ENCODE measurements around the gene ANKS1B. TPM values are rescaled to one million over a fixed set of nuclear protein-coding genes. Genes with fewer than 3 reads are reported as not detected.

The ANKS1B gene
- total RNA-seq, 1 donor from 2014 or later: 10.6 TPM

DNA sequence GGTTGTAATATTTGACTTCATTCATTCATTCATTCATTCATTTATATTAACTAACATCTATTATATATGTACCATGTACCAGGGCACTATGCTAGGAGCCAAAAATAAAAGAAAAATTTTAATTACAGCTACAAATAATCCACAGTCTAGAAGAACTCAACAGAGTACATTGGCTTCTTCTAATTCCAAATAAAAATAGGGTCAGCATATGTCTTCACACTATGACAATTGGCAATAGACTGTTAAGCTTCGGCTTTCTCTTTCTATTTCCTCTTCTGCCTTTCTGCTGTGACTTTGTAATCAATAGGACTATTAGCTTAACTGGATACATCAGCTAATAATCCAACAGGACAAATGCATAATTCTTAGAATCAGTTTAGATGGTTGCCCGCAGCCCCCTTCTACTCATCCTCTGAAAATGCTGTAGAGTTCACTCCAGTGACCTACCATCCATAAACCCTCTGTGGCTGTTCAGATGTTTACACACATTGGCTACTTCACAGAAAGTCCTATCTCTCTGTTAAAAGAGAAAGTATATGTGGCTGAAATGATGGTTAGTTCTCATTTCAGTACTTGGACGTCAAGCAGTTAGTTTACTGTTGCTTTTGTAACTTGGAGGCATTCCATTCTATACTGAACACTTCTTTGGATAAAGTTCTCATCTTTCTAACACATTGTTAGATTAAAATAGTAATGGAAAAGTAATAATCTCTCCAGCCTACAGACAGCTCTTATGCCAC, 782.7 kb downstream of the ANKS1B start:
- no peak for DNase-seq (ENCODE audit: low spot score)

DNA sequence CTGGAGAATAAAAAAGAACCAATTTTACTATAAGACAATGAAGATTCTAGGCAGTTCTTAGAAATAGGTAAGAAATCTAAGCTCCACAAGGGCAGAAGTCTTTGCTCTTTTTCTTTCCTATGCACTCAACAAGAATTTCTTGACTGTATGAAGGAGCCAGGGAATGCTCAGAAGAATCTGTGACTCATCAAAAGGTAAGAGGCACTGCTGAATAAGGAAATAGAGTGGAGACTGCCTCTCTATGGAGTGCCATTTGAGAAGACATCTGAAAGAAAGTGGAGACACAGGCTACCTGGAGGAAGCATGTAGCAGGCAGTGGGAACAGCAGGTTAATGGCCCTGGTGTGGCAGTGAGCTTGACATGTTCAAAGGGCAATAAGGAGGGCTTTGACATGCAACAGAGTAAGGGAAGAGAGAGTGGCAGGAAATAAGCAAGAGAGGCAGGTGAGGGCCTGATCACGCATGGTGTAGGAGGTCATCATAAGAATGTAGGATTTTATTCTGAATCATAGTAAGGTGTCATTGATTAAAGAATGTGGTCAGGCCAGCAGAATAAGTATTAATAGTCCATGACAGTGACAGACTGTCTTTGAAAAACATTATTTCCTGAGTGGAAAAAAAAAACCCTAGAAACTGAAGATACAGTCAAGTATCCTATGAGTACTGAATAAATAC, 783.9 kb downstream of the ANKS1B start:
- DNase-seq (ENCODE audit: low spot score): no peak

DNA sequence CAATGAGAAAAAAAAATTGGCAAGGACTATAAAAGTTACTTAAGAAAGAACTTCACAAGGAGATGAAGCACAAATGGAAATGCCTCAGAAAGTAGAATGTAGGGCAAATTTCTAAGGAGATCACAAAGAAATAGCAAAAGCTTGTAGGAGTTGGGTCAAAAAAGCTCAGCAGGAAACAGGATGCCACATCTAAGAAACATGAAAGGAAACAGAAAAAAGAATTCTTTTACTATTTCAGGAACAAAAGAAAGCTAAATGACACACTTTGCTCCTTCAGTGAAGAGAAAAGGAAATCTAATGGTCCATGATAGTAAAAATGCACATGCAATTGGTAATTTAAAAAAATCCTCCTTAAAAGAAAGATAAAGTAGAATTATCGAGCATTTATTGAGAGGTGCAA, 789.3 kb downstream of the ANKS1B start:
- no peak for DNase-seq (ENCODE audit: low spot score)

DNA sequence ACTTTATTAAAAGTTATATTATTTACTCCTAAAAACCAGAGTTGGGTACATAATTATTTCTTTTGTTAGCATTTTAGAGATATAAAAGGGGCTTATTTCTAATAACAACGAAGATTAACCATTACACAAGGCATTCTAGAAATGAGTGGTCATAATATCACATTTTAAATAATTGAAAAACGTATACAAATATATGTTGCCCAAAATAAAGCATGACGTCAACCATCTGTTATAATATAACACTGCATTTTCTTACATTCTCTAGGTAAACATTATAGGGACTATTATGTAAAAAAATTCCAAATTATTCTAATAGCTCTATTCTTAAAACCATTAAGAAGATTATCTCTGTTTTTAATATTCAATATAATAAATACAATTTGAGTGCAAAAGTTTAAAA, 792.2 kb downstream of the ANKS1B start:
- DNase-seq (ENCODE audit: low spot score): no peak

DNA sequence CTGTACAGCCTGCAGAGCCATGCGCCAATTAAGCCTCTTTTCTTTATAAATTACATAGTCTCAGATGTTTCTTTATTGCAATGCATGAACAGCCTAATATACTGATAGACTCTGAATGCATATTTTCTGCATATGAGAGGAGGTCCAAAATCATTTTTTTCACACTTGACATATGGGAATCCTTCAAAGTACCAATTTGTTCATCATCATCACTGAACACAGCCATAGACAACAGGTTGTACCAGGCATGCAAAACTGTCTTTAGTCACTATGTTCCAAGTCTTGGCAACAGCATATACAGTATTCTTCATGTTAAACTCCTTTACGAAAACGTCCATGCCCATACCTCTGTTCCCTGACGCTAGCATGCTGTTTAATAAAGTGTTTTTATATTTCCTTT, 807.9 kb downstream of the ANKS1B start:
- DNase-seq (ENCODE audit: low spot score): no peak

DNA sequence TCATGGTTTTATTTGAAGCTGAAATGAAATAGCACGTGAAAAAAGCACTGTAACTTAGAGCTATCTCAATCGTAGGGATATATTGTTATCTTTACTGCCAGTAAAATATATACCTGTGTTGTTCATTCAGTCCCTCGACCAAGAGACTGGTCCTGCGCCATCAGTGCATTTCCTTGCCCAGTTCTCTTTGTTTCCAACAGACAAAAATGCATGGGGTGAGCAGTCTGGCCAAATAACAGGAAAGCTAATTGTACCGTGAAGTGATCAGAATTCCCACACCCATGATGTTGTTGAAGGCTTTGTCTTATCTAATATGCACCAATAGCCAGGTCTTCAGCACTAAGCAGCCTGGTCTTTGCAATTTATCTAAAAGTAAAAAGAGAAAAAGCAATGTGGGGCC, 814.3 kb downstream of the ANKS1B start:
- no peak for DNase-seq (ENCODE audit: low spot score)

DNA sequence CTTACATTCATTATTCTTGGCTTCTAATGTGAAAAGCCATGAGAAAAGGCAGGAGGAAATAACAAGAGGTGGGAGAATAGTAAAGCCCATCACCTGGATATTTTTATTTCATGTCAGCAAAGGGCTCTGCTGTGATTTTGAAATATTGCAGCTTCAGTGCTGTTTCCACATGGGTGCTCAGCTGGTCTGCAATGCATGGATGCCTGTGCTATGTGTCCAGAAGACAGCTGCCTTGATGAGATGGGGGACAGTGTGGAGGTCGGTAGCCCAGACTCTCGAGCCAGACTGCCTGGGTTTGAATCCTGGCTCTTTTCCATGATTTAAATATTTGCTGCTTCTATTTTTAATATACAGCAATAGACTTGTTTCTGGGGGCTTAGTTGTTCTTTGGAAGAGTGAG, 814.7 kb downstream of the ANKS1B start:
- no peak for DNase-seq (ENCODE audit: low spot score)

DNA sequence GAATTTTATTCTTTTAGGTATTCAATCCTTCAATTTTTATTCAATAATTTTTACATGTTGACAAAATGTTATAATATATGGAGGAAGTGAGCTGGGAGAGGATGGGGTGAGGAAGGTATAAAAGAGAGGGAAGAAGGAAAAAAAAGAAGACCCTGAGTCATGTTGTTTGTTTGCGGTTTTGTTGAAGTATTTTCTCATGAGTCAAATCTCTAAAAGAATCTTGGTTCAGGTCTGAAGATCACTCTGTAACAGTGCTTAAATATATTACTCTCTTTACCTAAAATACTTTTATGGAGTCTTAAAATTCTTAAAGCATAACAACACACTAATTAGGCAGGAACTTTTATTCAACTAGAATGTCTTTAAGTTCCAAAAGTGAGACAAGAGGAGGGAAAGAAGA, 826.8 kb downstream of the ANKS1B start:
- DNase-seq (ENCODE audit: low spot score): no peak

DNA sequence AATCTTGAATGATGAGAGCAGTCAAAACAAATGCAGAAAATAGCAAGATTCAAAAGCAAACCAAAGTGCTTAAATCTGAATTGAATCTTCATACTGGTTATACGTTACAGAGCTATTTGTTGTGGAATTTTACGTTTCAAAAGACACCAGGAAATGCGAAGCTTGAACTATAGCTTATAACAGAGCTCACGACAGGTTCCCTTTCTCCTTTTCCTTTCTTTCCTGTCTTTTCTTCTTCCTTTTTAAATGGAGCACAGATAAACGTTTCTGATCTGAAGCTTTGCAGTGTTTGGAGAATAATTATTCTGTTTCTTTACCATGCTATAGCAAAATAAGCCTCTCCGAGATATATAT, 829.8 kb downstream of the ANKS1B start:
- DNase-seq (ENCODE audit: low spot score): no peak

DNA sequence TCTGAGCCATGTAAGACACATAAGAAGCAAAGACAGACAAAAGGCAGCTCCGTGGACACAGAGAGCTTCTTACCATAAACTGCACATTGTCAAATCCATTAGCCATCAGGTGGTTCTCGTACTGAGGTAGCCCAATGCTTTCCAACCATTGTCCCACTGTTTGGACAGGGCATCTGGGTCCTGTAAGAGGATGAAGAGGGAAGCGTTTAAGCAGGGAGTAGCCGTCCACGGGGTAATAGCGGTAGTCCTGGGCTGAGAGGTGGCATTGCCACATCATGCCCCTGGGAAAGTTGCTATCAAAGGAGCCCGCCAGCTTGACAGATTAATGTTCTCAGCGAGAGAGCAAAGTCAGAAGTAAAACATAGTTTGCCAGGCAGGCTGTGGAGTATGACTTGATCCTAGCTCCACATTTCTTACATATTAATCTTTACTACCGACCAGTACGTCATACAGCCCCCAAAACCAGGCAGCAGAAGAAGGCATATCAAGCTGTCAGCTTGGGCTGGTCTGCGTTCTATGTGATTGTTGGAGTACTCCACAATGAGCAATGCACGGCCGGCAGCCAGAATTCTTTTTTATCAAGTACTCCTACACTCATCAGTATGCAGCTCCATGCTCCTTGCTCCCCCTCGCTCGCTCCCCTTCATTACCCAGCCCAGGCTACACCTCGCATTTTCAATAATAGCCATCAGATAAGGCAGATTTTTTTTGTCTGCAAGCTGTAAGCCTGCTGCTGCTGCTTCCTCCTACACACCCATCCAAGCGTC, 830.3 kb downstream of the ANKS1B start:
- DNase-seq (ENCODE audit: low spot score): no peak

DNA sequence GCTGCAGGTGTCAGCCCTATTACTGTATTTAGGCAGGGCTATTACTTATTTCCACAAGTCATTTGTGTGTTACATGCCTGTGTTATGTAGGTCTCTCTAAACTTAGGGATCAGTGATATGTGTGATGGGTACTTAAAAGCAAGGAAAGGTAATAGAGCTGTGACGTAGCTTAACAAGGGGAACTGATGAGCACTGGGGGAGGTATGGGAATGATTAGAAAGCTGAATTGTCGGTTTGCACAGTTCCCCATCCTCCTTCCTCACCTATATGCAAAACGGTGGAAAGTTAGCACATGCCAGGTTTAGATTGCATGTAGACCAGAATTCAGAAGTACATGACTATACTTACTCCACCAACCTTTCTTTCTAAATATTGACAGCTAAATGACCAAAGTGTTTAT, 831.4 kb downstream of the ANKS1B start:
- no peak for DNase-seq (ENCODE audit: low spot score)

DNA sequence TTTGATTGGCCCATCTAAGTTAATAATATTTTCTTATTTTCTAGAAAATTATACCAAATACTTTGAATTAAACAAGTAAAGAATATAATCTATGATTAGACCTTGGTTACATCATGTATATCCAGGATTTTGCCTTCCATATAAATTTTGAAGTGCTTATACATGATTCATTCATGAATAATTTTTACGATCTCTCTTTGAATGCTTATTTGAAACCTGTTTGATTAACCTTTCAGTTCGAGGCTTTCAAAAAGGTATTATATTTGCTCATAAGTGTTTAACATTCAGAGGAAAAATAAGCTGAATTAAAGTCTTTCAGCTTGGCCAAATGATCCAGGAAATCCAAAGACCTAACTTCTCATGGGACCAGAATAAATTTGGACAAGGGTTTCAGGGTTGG, 832.4 kb downstream of the ANKS1B start:
- DNase-seq (ENCODE audit: low spot score): no peak

DNA sequence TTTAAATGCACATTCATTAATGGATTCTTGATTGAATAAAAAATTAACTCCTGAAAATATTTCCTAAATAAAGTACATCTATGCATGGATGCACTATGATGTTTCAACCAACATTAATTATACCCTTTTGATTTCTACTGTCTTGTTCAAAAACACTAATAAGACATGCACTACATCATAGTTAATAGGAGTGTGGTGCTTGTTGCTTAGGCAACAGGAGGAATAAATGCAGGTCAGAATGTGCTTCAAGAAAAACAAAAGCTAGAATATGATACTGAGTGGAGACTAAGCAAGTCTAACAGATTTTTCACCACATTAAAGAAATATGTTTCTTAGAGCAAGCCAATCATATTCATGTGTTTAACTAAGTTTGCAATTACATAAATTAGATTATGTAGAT, 833.0 kb downstream of the ANKS1B start:
- DNase-seq (ENCODE audit: low spot score): no peak

DNA sequence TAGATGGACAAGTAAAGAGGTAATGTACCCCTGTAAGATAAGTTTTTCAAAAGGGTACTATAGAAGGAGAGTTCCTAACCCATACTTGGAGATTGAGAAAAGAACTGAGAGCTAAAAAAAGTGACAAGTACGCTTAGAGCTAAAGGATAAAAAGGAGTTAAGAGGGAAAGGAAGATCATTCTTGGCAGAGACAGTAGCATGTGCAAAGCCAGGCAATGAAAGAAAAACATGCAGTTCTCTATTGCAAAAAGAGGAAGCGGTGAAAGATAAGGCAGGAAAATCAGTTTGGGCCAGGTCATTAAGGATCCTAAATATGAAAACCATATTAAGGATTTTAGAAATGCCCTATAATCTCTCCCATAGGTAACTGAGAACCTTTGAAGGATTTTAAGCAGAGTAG, 837.6 kb downstream of the ANKS1B start:
- no peak for DNase-seq (ENCODE audit: low spot score)

DNA sequence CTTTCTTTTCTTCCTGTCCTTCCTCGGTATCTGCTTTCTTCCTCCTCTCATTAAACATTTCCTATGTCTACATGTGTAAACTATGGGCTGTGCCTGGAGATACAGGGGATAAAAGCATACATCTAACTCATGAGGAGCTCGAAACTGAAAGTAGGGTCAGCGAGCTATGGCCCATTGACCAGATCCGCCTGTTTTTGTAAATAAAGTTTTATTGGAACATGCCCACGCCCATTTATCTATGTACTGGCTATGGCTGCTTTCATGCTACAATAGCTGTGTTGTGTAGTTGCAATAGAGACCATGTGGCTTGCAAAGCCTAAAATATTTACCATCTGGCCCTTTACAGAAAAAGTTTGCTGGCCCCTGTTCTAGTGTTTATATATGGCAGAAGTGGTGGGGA, 838.0 kb downstream of the ANKS1B start:
- DNase-seq (ENCODE audit: low spot score): no peak

DNA sequence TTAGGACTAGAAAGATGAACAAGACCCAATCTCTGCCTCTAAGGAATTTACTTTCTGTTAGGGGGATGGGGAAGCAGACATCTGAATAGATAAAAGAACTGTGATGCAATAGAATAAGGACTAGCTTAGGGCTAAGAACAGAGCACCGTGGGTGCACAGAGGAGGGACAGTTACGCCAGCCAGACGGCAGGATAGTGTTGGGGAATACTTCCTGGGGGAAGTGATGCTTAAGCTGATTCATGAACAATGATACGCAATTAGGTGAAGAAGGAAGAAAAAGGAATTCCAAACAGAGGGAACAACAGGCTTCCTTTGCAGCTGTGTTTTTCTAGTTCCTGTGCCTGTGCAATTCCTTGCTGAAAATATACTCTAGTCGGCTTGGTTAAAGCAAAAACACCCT, 838.6 kb downstream of the ANKS1B start:
- DNase-seq (ENCODE audit: low spot score): no peak

DNA sequence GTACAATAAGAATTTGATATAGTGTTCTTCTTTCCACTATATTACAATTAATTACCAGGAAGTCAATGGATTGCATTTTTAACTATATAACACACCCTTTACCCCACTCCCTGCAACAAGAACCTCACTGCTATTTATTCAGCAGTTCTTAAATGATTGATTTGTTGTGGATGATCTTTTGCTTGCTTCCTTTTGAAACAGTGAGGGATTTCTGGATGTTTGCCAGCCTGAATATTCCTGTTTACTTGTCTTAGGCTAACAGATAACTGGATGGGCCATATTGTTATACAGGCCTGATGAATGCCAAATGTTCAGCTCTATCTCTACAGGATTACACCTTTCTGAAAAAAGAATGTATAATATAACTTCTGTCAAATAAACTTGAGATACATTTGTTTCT, 842.1 kb downstream of the ANKS1B start:
- peak; percentile 20 for DNase-seq (ENCODE audit: low spot score)

DNA sequence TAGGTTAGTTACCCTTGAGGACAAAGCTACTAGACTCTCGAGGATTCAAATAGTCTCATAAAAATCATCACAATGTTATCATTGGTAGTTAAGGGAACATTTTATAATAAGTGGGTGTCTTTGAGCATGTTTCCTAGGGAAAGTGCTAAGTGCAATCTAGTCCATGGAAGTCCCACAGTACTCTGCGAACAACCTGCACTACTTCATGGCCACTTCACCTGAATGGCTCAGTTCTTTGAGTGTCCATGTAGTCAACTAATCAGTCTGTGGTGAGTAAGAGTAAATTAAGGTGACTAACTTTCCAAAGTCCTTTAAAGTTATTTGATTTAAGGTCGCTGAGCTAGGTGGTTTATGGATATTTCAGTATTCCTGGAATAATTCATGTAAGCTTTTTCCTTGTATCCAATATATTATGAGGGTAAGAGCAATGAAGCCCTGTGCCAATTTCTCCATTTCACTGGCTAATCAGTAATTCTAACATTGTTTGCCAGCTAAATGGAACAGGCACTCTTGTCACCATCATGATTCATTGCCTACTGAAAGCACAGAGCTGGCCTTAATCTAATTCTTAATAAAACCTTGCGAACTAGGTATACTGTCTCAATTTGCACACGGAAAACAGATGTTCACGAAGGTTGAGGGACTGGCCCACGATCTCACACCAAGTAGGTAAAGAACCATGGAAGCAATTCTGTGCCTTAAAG, 844.6 kb downstream of the ANKS1B start:
- no peak for DNase-seq (ENCODE audit: low spot score)

DNA sequence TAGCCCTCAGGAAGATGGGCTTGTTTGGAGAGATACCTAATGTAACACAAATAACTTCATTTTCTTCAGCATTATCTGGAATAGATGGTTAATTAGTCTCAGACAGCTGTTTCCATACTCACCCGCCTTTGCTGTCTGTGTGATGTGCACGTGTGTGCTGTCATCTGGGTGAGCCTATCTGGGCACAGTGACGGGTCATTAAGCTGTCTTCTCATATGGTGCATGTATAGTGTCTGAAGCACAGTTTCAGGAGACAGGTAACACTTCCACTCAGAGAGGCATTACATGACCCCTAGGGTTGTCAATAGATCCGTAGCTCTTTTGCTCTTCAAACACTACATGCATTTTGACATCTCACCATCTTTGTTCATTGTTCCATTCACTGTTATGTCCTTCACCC, 846.3 kb downstream of the ANKS1B start:
- DNase-seq (ENCODE audit: low spot score): no peak

DNA sequence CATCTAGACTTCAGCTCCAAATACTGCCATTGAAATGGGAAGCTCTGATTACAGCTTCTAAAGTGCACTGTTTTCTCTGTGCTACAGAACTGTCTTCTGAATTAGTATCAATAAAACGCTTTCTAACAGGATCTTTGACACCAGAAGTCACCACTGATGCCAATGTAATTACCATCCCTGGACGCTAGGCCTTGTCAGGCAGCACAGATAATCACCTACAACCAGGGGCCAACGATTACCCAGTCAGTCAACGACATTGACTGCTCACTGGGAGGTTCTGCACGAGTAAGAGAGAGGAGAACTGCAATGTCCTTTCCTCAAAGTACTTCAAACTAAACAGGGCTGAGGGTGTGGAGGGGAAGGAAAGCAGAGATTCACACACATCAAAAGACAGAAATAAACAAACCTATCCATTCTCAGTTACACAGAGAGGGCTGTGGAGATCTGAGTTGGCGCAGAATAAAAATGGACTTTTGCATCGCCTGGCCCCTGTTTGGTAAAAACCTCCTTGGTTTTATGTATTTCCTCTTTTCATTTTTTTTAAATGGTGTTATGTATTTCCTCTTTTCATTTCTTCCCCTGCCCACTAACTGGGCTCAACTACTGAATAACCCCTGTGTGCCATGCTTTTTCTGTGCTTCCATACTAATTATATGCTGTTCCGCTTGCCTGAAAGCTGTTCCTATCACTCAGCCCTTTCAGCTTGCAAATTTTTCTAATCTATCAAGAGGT, 847.4 kb downstream of the ANKS1B start:
- DNase-seq (ENCODE audit: low spot score): no peak

DNA sequence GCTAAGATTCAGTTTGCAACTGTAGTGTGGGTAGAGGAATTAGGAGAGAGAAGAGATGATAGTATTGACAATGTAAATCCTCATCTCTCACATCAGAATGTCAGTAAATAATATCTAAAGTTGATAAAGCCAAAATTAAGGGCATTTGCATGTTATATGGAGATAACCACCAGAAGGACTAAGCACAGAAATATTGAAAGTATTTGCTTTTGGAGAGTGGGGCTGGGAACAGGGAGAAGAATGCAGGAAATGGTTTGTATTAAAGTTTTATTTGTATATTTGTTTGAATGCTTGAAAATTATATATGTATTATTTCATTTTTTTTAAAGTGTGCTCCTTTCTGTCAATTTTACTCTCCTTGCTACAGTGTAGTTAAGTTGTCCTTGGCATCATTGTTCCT, 848.2 kb downstream of the ANKS1B start:
- no peak for DNase-seq (ENCODE audit: low spot score)

DNA sequence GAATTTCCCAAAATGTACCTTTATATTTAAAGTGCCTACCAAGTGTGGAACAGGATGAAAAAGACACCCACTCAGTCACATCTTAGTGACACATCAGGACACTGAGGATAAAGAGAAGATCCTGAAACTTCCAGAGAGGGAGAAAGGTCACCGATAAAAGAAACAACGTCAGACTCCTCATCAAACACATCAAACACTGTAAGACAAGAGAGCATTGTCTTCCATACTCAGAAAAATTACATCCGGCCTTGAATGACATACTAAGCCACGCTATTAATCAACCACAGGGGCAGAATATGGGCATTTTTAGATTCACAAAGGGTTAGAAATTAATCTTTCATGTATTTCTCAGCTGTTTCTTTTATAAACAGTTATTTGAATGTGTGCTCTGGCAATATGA, 849.4 kb downstream of the ANKS1B start:
- no peak for DNase-seq (ENCODE audit: low spot score)
